IMR-90 (cell line): ENCODE results near the gene SLC38A9. TPM values are rescaled to one million over a fixed set of nuclear protein-coding genes. Genes with fewer than 3 reads are reported as not detected.

Experiments used
- ATAC-seq: fragments of 200-7000 bp; cut with Tn5 transposase; 2 replicates; pipeline ENCODE4 v1.9.1; 2020; ENCODE audit warnings: low read depth, mild to moderate bottlenecking, moderate library complexity
- BruUV-seq: library from RNA; stranded (reverse); fragments of 400-500 nt; replicated peaks from 2 replicates; lab custom pipeline; 2021; lab: Mats Ljungman, UMichigan
- CTCF ChIA-PET: fragments of 300-600 bp; formaldehyde crosslinking; extraction: SDS; loops from one replicate; lab custom pipeline; 2021; ENCODE audit warnings: antibody characterized with exemption; lab: Yijun Ruan, JAX
- POLR2A ChIA-PET: fragments of 300-600 bp; sonication (Branson Sonifier 250); formaldehyde crosslinking; loops from one replicate; lab custom pipeline; 2022; ENCODE audit warnings: antibody characterized with exemption; ENCODE audit not compliant: unreplicated experiment; lab: Charles Lee
- DNase-seq: peaks from one replicate; pipeline ENCODE4 v3.0.0; 2013
- H2AFZ ChIP-seq: replicated peaks from 2 replicates; pipeline ENCODE3; 2013; ENCODE audit warnings: low read length, mild to moderate bottlenecking; ENCODE audit not compliant: poor library complexity
- H2AK5ac ChIP-seq: 2 replicates; pipeline ENCODE4 v1.6.1; 2013; ENCODE audit warnings: low read depth, low read length, inconsistent platforms
- H2AK9ac ChIP-seq: replicated peaks from 2 replicates; pipeline ENCODE3; 2013; ENCODE audit warnings: mild to moderate bottlenecking, low read depth, low read length, moderate library complexity; ENCODE audit not compliant: poor library complexity
- H2BK120ac ChIP-seq: 2 replicates; pipeline ENCODE4 v1.6.1; 2013; ENCODE audit warnings: low read depth, low read length, inconsistent platforms
- H2BK15ac ChIP-seq: 3 replicates; pipeline ENCODE4 v1.6.1; 2013; ENCODE audit warnings: low read depth, low read length, inconsistent platforms
- H2BK20ac ChIP-seq: 2 replicates; pipeline ENCODE4 v1.6.1; 2013; ENCODE audit warnings: low read depth, mild to moderate bottlenecking, inconsistent platforms, low read length, moderate library complexity
- H2BK5ac ChIP-seq: 2 replicates; pipeline ENCODE4 v1.6.1; 2013; ENCODE audit warnings: mild to moderate bottlenecking, low read depth, low read length, inconsistent platforms; ENCODE audit not compliant: poor library complexity, severe bottlenecking
- H3K14ac ChIP-seq: replicated peaks from 2 replicates; pipeline ENCODE4 v1.6.1; 2013; ENCODE audit warnings: low read depth, low read length, inconsistent platforms
- H3K18ac ChIP-seq: 2 replicates; pipeline ENCODE4 v1.6.1; 2013; ENCODE audit warnings: low read depth, low read length, control low read depth
- H3K23ac ChIP-seq: 2 replicates; pipeline ENCODE4 v1.6.1; 2013; ENCODE audit warnings: low read depth, low read length, inconsistent platforms
- H3K27ac ChIP-seq: 2 replicates; pipeline ENCODE4 v1.5.1; 2013; ENCODE audit warnings: mild to moderate bottlenecking, control low read depth, low read length; ENCODE audit not compliant: insufficient read depth
- H3K27me3 ChIP-seq: 2 replicates; pipeline ENCODE4 v1.6.1; 2013; ENCODE audit warnings: low read length; ENCODE audit not compliant: control insufficient read depth, insufficient read depth
- H3K36me3 ChIP-seq: 2 replicates; pipeline ENCODE4 v1.6.1; 2013; ENCODE audit warnings: low read length, mixed read lengths; ENCODE audit not compliant: control insufficient read depth, insufficient read depth
- H3K4ac ChIP-seq: 2 replicates; pipeline ENCODE4 v1.6.1; 2013; ENCODE audit warnings: low read depth, low read length, inconsistent platforms
- H3K4me1 ChIP-seq: 2 replicates; pipeline ENCODE4 v1.6.1; 2013; ENCODE audit warnings: low read length, mixed read lengths; ENCODE audit not compliant: control insufficient read depth, insufficient read depth
- H3K4me2 ChIP-seq: 2 replicates; pipeline ENCODE4 v1.6.1; 2013; ENCODE audit warnings: low read depth, mild to moderate bottlenecking, control low read depth, low read length, moderate library complexity
- H3K4me3 ChIP-seq: 2 replicates; pipeline ENCODE4 v1.5.1; 2013; ENCODE audit warnings: low read depth, mild to moderate bottlenecking, control low read depth, low read length, moderate library complexity; ENCODE audit not compliant: insufficient read depth
- H3K56ac ChIP-seq: 2 replicates; pipeline ENCODE4 v1.6.1; 2013; ENCODE audit warnings: low read length, inconsistent platforms; ENCODE audit not compliant: insufficient read depth; ENCODE audit errors: extremely low read depth
- H3K79me1 ChIP-seq, 2 experiments: 2 replicates each; pipeline ENCODE4 v1.6.1; 2013; ENCODE audit warnings: low read length in 2 of 2, inconsistent platforms in 1 of 2, low read depth in 1 of 2
- H3K9ac ChIP-seq: 2 replicates; pipeline ENCODE4 v1.6.1; 2013; ENCODE audit warnings: low read depth, low read length, control low read depth
- H3K9me1 ChIP-seq: 2 replicates; pipeline ENCODE4 v1.6.1; 2013; ENCODE audit warnings: low read length, inconsistent platforms; ENCODE audit not compliant: insufficient read depth
- H3K9me3 ChIP-seq: 2 replicates; pipeline ENCODE4 v1.6.1; 2013; ENCODE audit warnings: low read length; ENCODE audit not compliant: control insufficient read depth, insufficient read depth
- H4K20me1 ChIP-seq: 2 replicates; pipeline ENCODE4 v1.6.1; 2013; ENCODE audit warnings: low read length, inconsistent platforms; ENCODE audit not compliant: insufficient read depth
- H4K5ac ChIP-seq: 2 replicates; pipeline ENCODE4 v1.6.1; 2013; ENCODE audit warnings: mild to moderate bottlenecking, low read depth, low read length, control low read depth
- H4K8ac ChIP-seq, 2 experiments: 2 replicates each; pipeline ENCODE4 v1.6.1; 2013; ENCODE audit warnings: low read depth in 2 of 2, low read length in 2 of 2, control low read depth in 1 of 2, inconsistent platforms in 1 of 2
- H4K91ac ChIP-seq: 2 replicates; pipeline ENCODE4 v1.6.1; 2013; ENCODE audit warnings: low read depth, low read length, inconsistent platforms; ENCODE audit not compliant: insufficient read depth
- BHLHE40 ChIP-seq: fragments of 150-350 bp; IDR thresholded peaks from 2 replicates; pipeline ENCODE4 v1.6.1; 2016; ENCODE audit warnings: mild to moderate bottlenecking, low read depth, low read length
- CEBPB ChIP-seq: IDR thresholded peaks from 2 replicates; pipeline ENCODE4 v1.6.1; 2012; ENCODE audit warnings: low read depth, low read length, improper control_type of control experiment
- CHD1 ChIP-seq: IDR thresholded peaks from 2 replicates; pipeline ENCODE4 v1.6.1; 2012; ENCODE audit warnings: low read depth, low read length, improper control_type of control experiment
- FOS ChIP-seq: fragments of 150-350 bp; IDR thresholded peaks from 2 replicates; pipeline ENCODE4 v1.6.1; 2016; ENCODE audit warnings: low read depth, low read length
- MAFK ChIP-seq: IDR thresholded peaks from 2 replicates; pipeline ENCODE4 v1.6.1; 2012; ENCODE audit warnings: low read depth, low read length, improper control_type of control experiment
- MAZ ChIP-seq: IDR thresholded peaks from 2 replicates; pipeline ENCODE4 v1.6.1; 2012; ENCODE audit warnings: low read depth, mild to moderate bottlenecking, low read length, improper control_type of control experiment, moderate library complexity, borderline replicate concordance
- MXI1 ChIP-seq: IDR thresholded peaks from 2 replicates; pipeline ENCODE4 v1.6.1; 2012; ENCODE audit warnings: low read depth, mild to moderate bottlenecking, low read length, moderate library complexity, borderline replicate concordance
- NFE2L2 ChIP-seq: fragments of 150-350 bp; IDR thresholded peaks from 2 replicates; pipeline ENCODE4 v1.6.1; 2016; ENCODE audit warnings: low read depth, mild to moderate bottlenecking, low read length
- POLR2A ChIP-seq: IDR thresholded peaks from 2 replicates; pipeline ENCODE4 v1.6.1; 2012; ENCODE audit warnings: mild to moderate bottlenecking, low read depth, low read length
- RFX5 ChIP-seq: IDR thresholded peaks from 2 replicates; pipeline ENCODE4 v1.8.0; 2012; ENCODE audit warnings: low read depth, mild to moderate bottlenecking, low read length, moderate library complexity
- SMC3 ChIP-seq: fragments of 150-350 bp; IDR thresholded peaks from 2 replicates; pipeline ENCODE4 v1.6.1; 2016; ENCODE audit warnings: low read depth, mild to moderate bottlenecking, antibody characterized with exemption, low read length, moderate library complexity
- WGBS, 2 experiments: methylation state at CpG; one replicate each; pipeline versions ENCODE4 v1.1.5 to v1.1.7; 2013; ENCODE audit warnings: missing lambda C conversion rate in 2 of 2; ENCODE audit not compliant: insufficient read length in 1 of 2; ENCODE audit errors: extremely low coverage in 2 of 2; 5-methylcytosine and 5-hydroxymethylcytosine counted together
- dilution Hi-C: fragments of 300-500 bp; cut with HindIII; formaldehyde crosslinking; loops from one replicate; pipeline ENCODE4 v1.14.3; 2018; ENCODE audit warnings: low sequenced_read_pairs; ENCODE audit not compliant: unreplicated experiment
- in situ Hi-C: fragments of 300-500 bp; cut with MboI; formaldehyde crosslinking; loops from 3 replicates; pipeline ENCODE4 v1.14.3; 2019; ENCODE audit warnings: low sequenced_read_pairs, inconsistent platforms, mixed read lengths
- intact Hi-C: fragments of 100-400 bp; cut with micrococcal nuclease; formaldehyde crosslinking; loops from 2 replicates; pipeline ENCODE4 v1.10.0; 2022
- polyA plus RNA-seq, 3 experiments: library from polyadenylated mRNA; depleted of rRNA; stranded (reverse); fragments of >200 nt; gene quantifications; 2 replicates each; pipeline ENCODE4 v1.2.3, GENCODE V29; 2012; ENCODE audit warnings: low replicate concordance in 1 of 3
- total RNA-seq: library from RNA; depleted of rRNA; stranded (reverse); fragments of >200 nt; gene quantifications from 2 replicates; pipeline ENCODE4 v1.2.3, GENCODE V29; 2012
- TF ChIP-seq, protein P1 (sequence below): fragments of 150-350 bp; IDR thresholded peaks from 2 replicates; pipeline ENCODE4 v1.6.1; 2016; ENCODE audit warnings: low read depth, mild to moderate bottlenecking, low read length, moderate library complexity, borderline replicate concordance
- TF ChIP-seq, protein P2 (sequence below): fragments of 150-350 bp; IDR thresholded peaks from 2 replicates; pipeline ENCODE4 v1.6.1; 2017; ENCODE audit warnings: mild to moderate bottlenecking, antibody characterized with exemption, low read length, low read depth
- TF ChIP-seq, protein P3 (sequence below): conservative IDR thresholded peaks from 2 replicates; pipeline ENCODE4 v1.5.1; 2012; ENCODE audit warnings: mild to moderate bottlenecking, low read depth, low read length, improper control_type of control experiment

The SLC38A9 gene
- total and polyA plus RNA-seq, 2 of the 4 experiments (the other 2 are of a cell fraction), result 10.5 to 24.2 TPM

DNA sequence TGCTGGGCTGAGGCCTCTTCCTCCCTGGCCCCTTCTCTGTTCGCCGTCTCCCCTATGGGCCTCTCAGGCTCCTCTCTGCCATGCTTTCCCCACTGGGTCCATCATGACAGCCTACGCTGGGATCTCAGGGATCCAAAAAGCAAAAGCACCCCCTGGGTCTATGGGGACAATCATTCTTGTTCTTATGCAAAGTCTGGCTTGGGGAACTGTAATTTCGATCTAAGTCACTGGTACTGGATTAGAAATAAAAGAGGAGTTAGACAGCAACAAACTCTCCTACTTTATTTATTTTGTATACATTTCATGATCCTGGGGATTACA, 86.6 kb downstream of the SLC38A9 start:
- Histone ChIP-seq H3K79me1 (no peaks in the 10 kb centered on the region), H4K91ac (no peak overlapping the region), H3K9me3 (no peaks in the 10 kb centered on the region), H3K36me3 (no peaks in the 10 kb centered on the region), H3K14ac (no peak overlapping the region), H3K23ac (no peak overlapping the region), H4K8ac (no peak overlapping the region), H3K4me1 (peaks cover 5% of the 10 kb centered on the region; the same call in 1 of the 2 replicates), H4K20me1 (no peaks in the 10 kb centered on the region), H2AFZ (no peak overlapping the region), H3K4me2 (no peak overlapping the region), H3K9me1 (no peaks in the 10 kb centered on the region), H2AK5ac (no peak overlapping the region), H3K4ac (no peak overlapping the region), H2BK15ac (no peak overlapping the region), H3K9ac (no peak overlapping the region), H3K27ac (no peak overlapping the region), H3K27me3 (no peaks in the 10 kb centered on the region), H3K56ac (no peak overlapping the region), H2BK120ac (no peak overlapping the region), H2AK9ac (no peak overlapping the region), H2BK5ac (no peak overlapping the region), H3K4me3 (no peak overlapping the region), H2BK20ac (no peak overlapping the region), H3K18ac (peak overlapping the region; percentile 52; the same call in 1 of the 2 replicates), H4K5ac (peak overlapping the region; percentile 60; the same call in 1 of the 2 replicates)
- TF ChIP-seq MAZ (no peak), SMC3 (no peak), CEBPB (no peak), BHLHE40 (no peak), FOS (no peak), NFE2L2 (no peak), RFX5 (no peak), MAFK (no peak), POLR2A (no peak), CHD1 (no peak), MXI1 (no peak)
- TF ChIP-seq, protein P1, sequence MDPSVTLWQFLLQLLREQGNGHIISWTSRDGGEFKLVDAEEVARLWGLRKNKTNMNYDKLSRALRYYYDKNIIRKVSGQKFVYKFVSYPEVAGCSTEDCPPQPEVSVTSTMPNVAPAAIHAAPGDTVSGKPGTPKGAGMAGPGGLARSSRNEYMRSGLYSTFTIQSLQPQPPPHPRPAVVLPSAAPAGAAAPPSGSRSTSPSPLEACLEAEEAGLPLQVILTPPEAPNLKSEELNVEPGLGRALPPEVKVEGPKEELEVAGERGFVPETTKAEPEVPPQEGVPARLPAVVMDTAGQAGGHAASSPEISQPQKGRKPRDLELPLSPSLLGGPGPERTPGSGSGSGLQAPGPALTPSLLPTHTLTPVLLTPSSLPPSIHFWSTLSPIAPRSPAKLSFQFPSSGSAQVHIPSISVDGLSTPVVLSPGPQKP, result no peak
- TF ChIP-seq, protein P2, sequence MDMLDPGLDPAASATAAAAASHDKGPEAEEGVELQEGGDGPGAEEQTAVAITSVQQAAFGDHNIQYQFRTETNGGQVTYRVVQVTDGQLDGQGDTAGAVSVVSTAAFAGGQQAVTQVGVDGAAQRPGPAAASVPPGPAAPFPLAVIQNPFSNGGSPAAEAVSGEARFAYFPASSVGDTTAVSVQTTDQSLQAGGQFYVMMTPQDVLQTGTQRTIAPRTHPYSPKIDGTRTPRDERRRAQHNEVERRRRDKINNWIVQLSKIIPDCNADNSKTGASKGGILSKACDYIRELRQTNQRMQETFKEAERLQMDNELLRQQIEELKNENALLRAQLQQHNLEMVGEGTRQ, result no peak
- TF ChIP-seq, protein P3, sequence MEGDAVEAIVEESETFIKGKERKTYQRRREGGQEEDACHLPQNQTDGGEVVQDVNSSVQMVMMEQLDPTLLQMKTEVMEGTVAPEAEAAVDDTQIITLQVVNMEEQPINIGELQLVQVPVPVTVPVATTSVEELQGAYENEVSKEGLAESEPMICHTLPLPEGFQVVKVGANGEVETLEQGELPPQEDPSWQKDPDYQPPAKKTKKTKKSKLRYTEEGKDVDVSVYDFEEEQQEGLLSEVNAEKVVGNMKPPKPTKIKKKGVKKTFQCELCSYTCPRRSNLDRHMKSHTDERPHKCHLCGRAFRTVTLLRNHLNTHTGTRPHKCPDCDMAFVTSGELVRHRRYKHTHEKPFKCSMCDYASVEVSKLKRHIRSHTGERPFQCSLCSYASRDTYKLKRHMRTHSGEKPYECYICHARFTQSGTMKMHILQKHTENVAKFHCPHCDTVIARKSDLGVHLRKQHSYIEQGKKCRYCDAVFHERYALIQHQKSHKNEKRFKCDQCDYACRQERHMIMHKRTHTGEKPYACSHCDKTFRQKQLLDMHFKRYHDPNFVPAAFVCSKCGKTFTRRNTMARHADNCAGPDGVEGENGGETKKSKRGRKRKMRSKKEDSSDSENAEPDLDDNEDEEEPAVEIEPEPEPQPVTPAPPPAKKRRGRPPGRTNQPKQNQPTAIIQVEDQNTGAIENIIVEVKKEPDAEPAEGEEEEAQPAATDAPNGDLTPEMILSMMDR, result no peak
- POLR2A ChIA-PET, result no interaction called here
- dilution Hi-C loops, result no loop called here
- in situ Hi-C loops, result no loop called here
- no TSS peak for BruUV-seq
- no peak for DNase-seq
- no peak for ATAC-seq
- no CpG with 5 or more reads among the region's 4 CpGs for WGBS, 2 experiments
- CTCF ChIA-PET, result no interaction called here
- intact Hi-C loops, result no loop called here
